Stimulated activated CD8-positive, alpha-beta memory T cell treated with anti-CD3 and anti-CD28 coated beads, Interleukin-15, amount 100 ng/mL, for 1 hour (primary cell): Measurements from ENCODE around the gene PTPDC1.

Experiments used
- DNase-seq: peaks from one replicate; pipeline ENCODE4 v3.0.0-alpha.2; 2020; ENCODE audit warnings: low read depth

The PTPDC1 gene

GRCh38 chr9:94140791-94141790, 56.8 kb downstream of the PTPDC1 start:
- DNase-seq: no peak

DNA sequence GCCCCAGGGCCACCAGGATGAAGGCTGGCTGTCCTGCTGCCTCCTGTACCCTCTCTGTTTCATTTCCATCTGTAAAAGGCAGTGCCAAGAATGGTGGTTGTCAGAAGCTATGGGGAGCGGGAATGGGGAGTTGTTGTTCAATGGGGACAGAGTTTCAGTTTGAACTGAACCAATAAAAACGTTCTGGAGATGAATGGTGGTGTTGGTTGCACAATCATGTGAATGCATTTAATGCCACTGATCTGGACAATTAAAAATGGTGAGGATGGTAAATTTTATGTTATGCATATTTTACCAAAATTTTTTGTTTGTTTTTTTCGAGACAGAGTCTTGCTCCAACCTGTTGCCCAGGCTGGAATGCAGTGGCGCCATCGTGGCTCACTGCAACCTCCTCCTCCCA, 58.1 kb downstream of the PTPDC1 start:
- no peak for DNase-seq

- DNase-seq: no peak
Observed at GRCh38 chr9:94144394-94144793, 60.1 kb downstream of the PTPDC1 start.

DNA sequence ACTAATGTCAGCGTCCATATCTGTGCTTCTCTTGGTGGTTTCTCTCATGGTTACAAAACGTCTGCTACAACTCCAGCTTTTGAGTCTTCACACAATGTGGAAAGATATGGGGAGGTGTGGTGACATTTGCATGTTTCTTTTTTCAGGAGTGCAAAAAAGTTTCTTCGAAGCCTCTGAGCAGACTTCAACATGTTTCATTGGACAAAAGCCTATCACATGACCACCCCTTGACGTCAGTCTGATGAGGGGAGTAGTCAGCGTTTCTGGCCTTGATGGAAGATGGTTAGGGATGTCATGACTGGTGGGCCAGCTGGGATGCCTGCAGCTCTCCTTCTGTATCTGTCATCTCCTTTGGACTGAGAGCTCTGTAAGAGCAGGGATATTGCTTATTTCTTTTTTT, 61.4 kb downstream of the PTPDC1 start:
- DNase-seq: no peak

- no peak for DNase-seq
Observed at GRCh38 chr9:94147776-94148175, 63.5 kb downstream of the PTPDC1 start.

GRCh38 chr9:94148419-94148818, 64.2 kb downstream of the PTPDC1 start:
- no peak for DNase-seq

- no peak for DNase-seq
Observed at GRCh38 chr9:94149696-94150095, 65.4 kb downstream of the PTPDC1 start.

- no peak for DNase-seq
Observed at GRCh38 chr9:94150279-94150828, 66.1 kb downstream of the PTPDC1 start.

DNA sequence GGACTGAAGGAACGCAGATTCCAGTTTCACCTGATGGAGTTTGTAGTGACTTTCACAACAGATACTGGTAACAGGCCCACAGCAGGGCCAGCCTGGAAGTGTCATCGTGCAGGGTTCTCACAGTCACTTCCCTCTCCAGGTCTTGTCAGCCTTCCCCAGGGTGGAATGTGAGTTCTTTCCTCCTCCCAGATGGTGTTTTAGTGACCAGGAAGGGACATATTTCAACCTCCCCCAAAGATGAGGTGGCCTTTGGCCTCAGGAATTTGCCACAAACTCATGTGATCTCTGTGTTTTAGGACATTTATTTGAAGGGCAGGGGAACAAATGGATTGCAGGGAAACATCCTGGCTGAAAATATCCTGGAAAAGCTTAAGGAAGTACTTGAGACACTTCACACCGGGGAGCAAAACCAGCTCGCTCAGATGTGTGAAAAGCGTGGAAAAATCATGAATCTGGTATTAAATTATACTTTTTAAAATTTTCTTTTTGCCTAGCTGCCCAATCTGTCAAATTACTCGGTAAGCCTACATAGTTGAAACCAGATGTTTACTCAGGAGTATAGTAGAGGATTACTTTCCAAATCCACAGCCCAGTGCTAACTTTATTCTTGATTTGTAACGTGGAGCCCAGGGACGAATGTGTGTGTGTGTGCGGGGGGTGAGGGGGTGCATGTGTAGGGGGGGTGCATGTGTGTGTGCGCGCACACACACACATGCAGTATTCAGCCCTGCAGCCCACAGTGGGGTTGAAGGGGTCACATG, 66.8 kb downstream of the PTPDC1 start:
- DNase-seq: no peak

DNA sequence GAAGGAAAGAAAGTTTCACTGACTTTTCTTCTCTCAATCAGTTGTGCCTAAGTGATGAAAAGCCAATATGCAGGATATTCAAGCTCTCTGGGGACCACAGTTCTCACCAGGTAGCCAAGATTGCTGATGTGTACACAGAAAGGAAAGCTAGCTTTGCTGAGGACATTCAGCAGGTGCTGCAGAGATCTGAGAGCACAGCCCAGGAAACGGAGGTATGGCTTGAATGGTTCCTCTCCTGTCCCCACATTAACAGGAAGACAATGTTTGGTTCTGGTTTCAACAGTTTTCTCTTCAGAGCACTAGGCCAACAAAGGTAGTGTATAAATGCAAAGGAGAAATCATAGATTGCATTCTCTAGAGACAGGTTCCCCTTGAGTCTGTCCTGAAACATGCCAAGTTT, 69.6 kb downstream of the PTPDC1 start:
- DNase-seq: no peak

GRCh38 chr9:94156348-94157049, 72.2 kb downstream of the PTPDC1 start:
- DNase-seq: no peak

DNA sequence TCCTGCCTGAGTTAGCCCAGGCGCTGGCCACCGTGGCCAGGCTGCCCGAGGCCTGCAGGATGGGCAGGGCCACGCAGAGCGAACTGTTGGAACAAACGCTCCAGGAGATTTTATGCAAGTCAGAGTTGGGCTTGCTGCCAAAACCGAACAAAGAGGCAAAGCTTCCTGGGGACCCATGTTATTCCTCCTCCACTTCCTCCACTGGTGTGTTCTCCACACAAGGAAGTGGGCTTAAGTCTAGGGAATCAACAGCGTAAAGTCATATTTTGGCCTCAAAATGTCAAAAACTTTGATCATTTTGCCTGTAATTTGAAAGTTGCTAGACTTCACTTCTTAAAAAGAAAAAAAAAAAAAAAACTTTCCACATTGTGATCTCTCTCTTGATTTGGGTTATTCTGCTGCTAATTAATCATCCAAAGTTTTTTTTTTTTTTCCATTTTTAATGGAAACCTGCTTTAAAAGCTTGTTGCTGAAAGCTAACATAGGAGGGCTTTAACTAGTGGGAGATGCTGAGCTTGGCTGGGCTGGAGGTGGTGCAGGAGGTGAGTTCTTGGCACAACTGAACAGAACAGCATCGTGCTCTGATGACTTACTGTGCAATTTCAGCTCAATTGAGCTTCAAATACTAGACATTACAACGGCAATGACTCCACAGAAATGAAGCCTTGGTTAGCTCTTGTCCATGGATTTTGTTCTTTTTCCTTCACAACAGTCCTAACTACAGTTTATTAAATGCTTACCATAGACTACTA, 73.0 kb downstream of the PTPDC1 start:
- no peak for DNase-seq
